IPS-18a (cell line): ENCODE data around the gene MON1A.

ENCODE experiments used
- H3K27ac ChIP-seq: one replicate; pipeline ENCODE4 v1.5.1; 2013; ENCODE audit warnings: low read length
- H3K27me3 ChIP-seq: one replicate; pipeline ENCODE4 v1.6.1; 2013; ENCODE audit warnings: mild to moderate bottlenecking, low read length; ENCODE audit not compliant: control insufficient read depth, insufficient read depth
- H3K36me3 ChIP-seq: one replicate; pipeline ENCODE4 v1.6.1; 2013; ENCODE audit warnings: low read depth, low read length; ENCODE audit not compliant: control insufficient read depth
- H3K4me1 ChIP-seq: one replicate; pipeline ENCODE4 v1.6.1; 2013; ENCODE audit warnings: low read depth, low read length; ENCODE audit not compliant: control insufficient read depth
- H3K4me3 ChIP-seq: one replicate; pipeline ENCODE4 v1.5.1; 2013; ENCODE audit warnings: low read length
- H3K9ac ChIP-seq: one replicate; pipeline ENCODE4 v1.6.1; 2013; ENCODE audit warnings: mild to moderate bottlenecking, low read length, moderate library complexity
- H3K9me3 ChIP-seq: one replicate; pipeline ENCODE4 v1.6.1; 2013; ENCODE audit warnings: low read depth, low read length; ENCODE audit not compliant: control insufficient read depth

Gene MON1A, protein sequence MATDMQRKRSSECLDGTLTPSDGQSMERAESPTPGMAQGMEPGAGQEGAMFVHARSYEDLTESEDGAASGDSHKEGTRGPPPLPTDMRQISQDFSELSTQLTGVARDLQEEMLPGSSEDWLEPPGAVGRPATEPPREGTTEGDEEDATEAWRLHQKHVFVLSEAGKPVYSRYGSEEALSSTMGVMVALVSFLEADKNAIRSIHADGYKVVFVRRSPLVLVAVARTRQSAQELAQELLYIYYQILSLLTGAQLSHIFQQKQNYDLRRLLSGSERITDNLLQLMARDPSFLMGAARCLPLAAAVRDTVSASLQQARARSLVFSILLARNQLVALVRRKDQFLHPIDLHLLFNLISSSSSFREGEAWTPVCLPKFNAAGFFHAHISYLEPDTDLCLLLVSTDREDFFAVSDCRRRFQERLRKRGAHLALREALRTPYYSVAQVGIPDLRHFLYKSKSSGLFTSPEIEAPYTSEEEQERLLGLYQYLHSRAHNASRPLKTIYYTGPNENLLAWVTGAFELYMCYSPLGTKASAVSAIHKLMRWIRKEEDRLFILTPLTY

DNA sequence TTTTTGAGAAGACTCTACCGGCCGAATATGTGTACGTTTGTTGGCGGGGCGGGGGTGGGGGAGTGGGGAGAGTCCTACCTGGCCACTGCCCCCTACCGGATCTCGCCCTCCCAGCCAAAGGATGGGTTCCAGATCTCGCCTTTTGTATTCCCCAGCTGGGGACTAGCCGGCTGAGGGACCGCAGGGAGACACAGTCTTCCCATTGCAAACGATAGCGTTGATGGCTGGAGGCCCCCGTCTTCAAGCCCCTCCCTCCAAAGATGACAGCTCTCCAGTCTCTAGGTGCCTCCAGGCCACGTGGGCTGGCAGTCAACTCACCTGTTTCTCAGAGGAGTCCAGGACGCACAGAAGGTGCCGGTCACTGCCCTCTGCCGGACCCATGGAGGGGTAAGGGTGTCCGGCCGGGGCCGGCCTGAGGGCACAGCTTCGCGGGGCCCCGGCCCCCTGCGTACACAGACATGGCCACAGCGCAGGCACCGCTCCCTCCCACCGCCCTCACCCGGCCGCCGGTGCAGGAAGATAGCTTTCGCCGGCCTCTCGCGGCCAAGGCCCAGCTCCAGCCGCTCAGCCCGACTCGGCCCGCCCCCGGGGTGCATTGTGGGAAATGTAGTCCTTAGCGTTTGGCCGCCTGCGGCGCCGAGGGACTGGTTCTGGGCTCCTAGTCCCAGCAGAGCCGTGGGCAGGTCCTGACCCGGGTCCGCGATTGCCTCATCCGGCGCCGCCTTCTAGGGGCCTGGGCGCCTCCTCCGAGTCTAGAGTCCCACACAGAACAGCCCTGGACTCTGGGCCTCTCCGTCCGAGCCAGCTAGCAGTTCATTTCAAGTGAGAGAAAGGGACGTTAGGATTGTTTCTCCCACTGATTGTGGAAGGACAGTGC lies at the start of gene MON1A:
Gene MON1A, minus strand, starts transcription at position 521 of the 877 bp plus-strand sequence. CDS start 16,465 bp downstream, outside the sequence.
- H3K9me3 ChIP-seq = no peaks in the 10 kb centered on the region
- no peak within 1 kb of the TSS for H3K27ac ChIP-seq
- peak within 1 kb of the TSS; percentile 89 for H3K4me3 ChIP-seq
- H3K27me3 ChIP-seq = no peaks in the 10 kb centered on the region
- peaks cover 11% of the 10 kb centered on the region for H3K4me1 ChIP-seq
- peak within 1 kb of the TSS; percentile 50 for H3K9ac ChIP-seq
- no peaks in the 10 kb centered on the region for H3K36me3 ChIP-seq

DNA sequence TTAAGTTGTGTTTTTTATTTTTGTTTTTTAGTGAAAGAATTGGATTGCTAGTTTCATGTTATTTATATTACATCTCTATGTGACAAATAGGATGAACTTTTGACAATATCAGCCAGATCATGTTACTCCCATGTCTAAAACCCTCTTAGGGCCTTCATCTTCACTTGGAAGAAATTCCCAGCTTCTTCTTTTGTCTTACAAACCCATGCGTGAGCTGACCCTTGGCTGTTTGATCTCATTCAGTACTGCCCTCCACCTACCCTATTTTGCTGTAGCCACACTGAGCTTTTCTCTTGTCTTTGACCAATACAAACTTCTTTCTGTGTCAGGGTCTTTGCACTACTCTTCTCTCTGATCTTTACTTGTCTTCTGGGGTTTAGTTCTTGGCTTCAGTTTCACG lies 47.3 kb upstream of the MON1A start:
- Histone ChIP-seq H3K4me3 (no peak overlapping the region), H3K9me3 (no peaks in the 10 kb centered on the region), H3K27ac (no peak overlapping the region), H3K36me3 (peaks cover 28% of the 10 kb centered on the region), H3K27me3 (no peaks in the 10 kb centered on the region), H3K9ac (no peak overlapping the region), H3K4me1 (peaks cover 3% of the 10 kb centered on the region)

DNA sequence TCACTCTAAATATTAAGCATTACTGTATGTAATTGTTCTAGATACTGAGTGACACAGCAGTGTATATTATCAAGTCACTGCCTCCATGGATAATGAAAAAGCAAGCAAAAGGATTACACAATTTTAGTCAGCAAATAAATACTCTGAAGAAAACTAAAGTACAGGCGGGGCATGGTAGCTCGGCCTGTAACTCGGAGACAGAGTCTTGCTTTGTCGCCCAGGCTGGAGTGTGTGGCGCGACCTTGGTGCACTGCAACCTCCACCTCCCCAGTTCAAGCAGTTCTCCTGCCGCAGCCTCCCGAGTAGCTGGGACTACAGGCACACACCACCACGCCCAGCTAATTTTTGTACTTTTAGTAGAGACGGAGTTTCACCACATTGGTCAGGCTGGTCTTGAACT lies 43.0 kb upstream of the MON1A start:
- no peaks in the 10 kb centered on the region for H3K9me3 ChIP-seq
- no peak overlapping the region for H3K9ac ChIP-seq
- H3K27ac ChIP-seq = no peak overlapping the region
- no peaks in the 10 kb centered on the region for H3K27me3 ChIP-seq
- peaks cover 3% of the 10 kb centered on the region for H3K4me1 ChIP-seq
- no peak overlapping the region for H3K4me3 ChIP-seq
- H3K36me3 ChIP-seq = peaks cover 21% of the 10 kb centered on the region

DNA sequence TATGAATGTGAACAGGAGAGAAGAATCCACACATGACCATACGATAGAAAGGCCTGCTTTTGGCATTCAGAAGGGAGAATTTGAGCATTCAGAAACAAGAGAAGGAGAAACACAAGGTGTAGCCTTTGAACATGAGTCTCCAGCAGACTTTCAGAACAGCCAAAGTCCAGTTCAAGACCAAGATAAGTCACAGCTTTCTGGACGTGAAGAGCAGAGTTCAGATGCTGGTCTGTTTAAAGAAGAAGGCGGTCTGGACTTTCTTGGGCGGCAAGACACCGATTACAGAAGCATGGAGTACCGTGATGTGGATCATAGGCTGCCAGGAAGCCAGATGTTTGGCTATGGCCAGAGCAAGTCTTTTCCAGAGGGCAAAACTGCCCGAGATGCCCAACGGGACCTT lies 38.7 kb upstream of the MON1A start:
- Histone ChIP-seq H3K4me1 (no peaks in the 10 kb centered on the region), H3K4me3 (no peak overlapping the region), H3K9me3 (no peaks in the 10 kb centered on the region), H3K9ac (no peak overlapping the region), H3K27me3 (no peaks in the 10 kb centered on the region), H3K36me3 (peaks cover 18% of the 10 kb centered on the region), H3K27ac (no peak overlapping the region)

DNA sequence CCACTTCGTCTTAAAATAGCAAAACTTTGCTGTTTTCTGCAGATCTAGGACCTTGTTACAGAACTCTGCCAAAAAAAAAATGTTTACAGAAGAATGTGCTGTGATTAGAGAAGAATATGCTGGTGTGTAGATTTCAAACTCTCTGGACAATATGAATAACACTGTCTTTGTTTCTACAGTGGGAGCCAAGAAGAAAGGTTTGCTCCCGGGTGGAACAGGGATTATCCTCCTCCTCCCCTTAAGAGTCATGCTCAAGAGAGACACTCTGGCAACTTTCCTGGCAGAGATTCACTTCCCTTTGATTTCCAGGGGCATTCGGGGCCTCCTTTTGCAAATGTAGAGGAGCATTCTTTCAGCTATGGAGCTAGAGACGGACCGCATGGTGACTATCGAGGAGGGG lies 37.7 kb upstream of the MON1A start:
- Histone ChIP-seq H3K4me1 (no peaks in the 10 kb centered on the region), H3K27ac (no peak overlapping the region), H3K27me3 (no peaks in the 10 kb centered on the region), H3K9me3 (no peaks in the 10 kb centered on the region), H3K4me3 (no peak overlapping the region), H3K9ac (no peak overlapping the region), H3K36me3 (peaks cover 11% of the 10 kb centered on the region)

DNA sequence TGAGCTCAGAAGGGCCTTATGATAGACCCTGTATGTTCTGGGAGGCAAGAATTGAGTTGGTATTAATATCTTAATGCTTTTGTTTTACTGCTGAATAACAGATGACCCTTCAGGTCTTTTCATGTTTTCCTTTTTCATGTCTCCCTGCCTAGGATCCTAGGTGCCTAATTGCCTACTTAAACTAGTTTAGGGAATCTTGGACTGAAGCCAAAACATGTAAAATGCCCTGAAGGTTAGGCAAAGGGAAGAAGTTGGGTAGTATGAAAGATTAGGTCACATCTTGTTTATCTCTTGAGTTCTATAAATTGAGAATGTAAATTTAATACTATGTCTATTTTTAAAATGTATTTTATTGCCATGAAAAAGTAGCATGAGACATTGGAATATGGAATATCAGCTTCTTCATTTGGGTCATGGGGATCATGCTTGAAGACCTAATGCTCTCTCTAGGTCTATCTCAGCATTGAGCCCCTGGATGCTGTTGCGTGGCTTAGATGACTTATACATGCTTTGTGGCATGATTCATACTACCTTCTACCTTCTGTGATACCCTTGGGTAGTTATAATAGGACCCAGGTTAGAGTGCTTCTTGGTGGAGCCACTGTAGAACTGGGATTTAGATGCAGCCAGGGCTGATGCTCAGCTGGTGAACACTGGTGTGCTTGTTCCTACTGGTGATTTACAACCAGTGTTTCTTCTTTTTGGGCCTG lies 36.8 kb upstream of the MON1A start:
- Histone ChIP-seq H3K27ac (no peak overlapping the region), H3K9me3 (no peaks in the 10 kb centered on the region), H3K27me3 (no peaks in the 10 kb centered on the region), H3K4me1 (no peaks in the 10 kb centered on the region), H3K4me3 (no peak overlapping the region), H3K9ac (no peak overlapping the region), H3K36me3 (peaks cover 7% of the 10 kb centered on the region)

DNA sequence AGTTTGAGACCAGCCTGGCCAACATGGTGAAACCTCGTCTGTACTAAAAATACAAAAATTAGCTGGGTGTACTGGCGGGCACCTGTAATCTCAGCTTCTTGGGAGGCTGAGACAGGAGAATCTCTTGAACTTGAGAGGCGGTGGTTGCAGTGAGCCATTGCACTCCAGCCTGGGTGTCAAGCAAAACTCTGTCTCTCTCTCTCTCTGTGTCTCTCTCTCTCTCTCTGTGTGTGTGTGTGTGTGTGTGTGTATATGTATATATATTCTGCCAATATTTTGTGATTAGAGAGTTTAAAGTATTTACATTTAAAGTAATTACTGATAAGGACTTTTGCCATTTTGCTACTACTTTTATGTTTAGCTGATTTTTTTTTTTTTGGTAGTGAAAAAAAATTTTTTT lies 26.0 kb upstream of the MON1A start:
- Histone ChIP-seq H3K9ac (no peak overlapping the region), H3K27me3 (no peaks in the 10 kb centered on the region), H3K9me3 (no peaks in the 10 kb centered on the region), H3K4me1 (no peaks in the 10 kb centered on the region), H3K36me3 (no peaks in the 10 kb centered on the region), H3K4me3 (no peak overlapping the region), H3K27ac (no peak overlapping the region)

DNA sequence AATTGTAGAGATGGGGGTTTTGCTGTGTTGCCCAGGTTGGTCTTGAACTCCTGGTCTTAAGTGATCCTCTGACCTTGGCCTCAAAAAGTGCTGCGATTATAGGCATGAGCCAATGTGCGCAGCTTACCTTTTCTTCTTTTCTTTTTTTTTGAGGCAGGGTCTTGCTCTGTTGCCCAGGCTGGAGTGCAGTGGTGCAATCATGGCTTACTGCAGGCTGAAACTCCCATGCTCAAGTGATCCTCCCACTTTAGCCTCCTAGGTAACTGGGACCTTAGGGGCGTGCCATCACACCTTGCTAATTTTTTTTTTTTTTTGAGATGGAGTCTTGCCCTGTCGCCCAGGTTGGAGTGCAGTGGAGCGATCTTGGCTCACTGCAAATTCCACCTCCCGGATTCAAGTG lies 23.3 kb upstream of the MON1A start:
- H3K4me3 ChIP-seq = no peak overlapping the region
- H3K27ac ChIP-seq = no peak overlapping the region
- no peaks in the 10 kb centered on the region for H3K36me3 ChIP-seq
- H3K4me1 ChIP-seq = no peaks in the 10 kb centered on the region
- no peaks in the 10 kb centered on the region for H3K27me3 ChIP-seq
- H3K9ac ChIP-seq = no peak overlapping the region
- H3K9me3 ChIP-seq = no peaks in the 10 kb centered on the region

DNA sequence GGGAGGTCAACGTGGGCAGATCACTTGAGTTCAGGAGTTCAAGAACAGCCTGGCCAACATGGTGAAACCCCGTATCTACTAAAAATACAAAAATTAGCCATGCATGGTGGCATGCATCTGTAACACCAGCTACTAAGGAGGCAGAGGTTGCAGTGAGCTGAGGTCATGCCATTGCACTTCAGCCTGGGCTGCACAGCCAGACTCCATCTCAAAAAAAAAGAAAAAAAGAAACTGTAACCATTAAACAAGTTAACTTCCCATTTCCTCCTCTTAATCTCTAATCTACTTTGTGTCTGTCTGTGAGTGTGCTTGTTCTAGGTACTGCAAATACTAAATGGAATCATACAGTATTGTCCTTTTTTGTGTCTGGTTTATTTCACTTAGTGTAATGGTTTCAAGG lies 13.0 kb upstream of the MON1A start:
- Histone ChIP-seq H3K9me3 (no peaks in the 10 kb centered on the region), H3K9ac (no peak overlapping the region), H3K27me3 (no peaks in the 10 kb centered on the region), H3K4me3 (no peak overlapping the region), H3K36me3 (no peaks in the 10 kb centered on the region), H3K27ac (no peak overlapping the region), H3K4me1 (peaks cover 4% of the 10 kb centered on the region)

DNA sequence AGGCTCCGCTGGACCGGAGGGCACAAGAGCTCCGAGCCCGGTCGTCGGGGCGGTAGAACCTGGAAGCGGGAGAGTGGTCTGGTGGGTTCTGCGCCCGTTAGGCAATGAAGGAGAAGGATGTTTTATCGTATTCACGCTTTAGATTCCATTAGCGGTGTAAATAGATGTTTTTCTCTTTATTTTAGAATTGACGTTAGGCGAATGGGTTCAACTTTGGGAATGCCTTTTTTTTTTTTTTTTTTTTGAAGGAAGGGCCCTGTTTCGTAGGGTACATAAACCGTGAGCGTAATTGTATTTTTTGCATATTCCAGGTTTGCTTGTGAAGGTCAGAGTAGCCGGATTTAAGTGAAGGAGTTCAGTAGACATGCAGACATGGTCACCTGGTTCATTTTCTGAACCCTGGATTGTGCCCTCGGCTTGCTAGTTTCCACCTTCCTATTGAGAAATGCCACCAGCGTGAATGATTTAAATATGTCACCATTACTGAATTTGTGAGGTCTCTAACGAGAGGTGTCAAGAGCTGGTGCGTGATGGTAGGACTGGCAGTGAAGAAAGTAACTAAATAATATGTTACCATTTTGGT lies 11.1 kb upstream of the MON1A start:
- Histone ChIP-seq H3K27me3 (no peaks in the 10 kb centered on the region), H3K9me3 (no peaks in the 10 kb centered on the region), H3K27ac (peak overlapping the region; percentile 9), H3K9ac (peak overlapping the region; percentile 87), H3K36me3 (no peaks in the 10 kb centered on the region), H3K4me1 (peaks cover 4% of the 10 kb centered on the region), H3K4me3 (peak overlapping the region; percentile 91)
